GM21390 (cell line): ENCODE data around the gene COPZ2.
"Not testable (repeated sequence)": the region's sequence is repeated elsewhere in the genome, so short reads cannot be mapped to it uniquely, and the experiment has no call there.

Experiments used
- ATAC-seq: cut with Tn5 transposase; IDR thresholded peaks from one replicate; pipeline ENCODE4 v1.9.1; 2021; ENCODE audit not compliant: unreplicated experiment

Gene COPZ2

DNA sequence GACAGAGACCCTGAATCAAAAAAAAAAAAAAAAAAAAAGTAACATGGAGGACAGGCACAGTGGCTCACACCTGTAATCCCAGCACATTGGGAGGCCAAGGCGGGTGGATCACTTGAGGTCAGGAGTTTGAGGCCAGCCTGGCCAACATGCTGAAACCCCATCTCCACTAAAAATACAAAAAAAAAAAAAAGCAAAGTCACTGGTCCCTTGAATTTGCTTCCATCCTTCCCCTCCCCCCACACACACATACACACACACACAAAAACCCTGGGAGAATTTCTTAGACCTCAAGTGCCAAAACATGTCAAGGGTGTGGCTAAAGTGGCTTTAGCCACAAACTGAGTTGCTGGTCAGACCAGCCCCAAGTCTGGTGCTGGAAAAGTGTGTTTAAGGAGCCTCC lies 49.2 kb downstream of the COPZ2 start:
- not testable (repeated sequence) for ATAC-seq

DNA sequence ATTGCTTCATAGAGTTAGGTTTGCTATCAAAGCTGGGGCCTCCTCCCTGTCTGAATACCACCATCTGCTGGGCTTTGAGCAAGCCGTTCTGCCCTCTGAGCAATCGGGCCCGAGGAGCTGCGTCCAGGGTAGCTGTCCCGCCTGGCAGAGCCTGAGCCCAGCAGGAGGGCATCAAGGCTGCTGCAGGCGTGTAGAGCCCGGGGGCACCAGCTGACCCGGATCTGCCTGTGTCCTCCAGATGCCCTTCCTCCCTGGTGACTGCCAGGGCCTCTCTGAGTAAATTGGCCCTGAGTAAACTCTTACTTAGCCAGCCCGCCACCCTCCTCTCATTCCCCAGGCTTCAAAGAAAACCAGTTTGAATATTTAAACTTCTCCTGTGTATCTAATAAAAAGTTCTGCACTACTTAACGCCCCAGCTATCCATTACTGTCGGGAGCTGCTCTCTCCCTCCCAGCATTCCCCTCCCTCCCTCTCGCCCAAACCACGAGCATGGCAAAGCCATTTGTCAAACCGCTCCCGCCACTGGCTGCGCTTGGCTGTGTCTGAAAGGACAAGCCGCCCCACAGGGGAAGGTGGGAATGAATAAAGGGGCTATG lies 50.3 kb downstream of the COPZ2 start:
- no peak for ATAC-seq

DNA sequence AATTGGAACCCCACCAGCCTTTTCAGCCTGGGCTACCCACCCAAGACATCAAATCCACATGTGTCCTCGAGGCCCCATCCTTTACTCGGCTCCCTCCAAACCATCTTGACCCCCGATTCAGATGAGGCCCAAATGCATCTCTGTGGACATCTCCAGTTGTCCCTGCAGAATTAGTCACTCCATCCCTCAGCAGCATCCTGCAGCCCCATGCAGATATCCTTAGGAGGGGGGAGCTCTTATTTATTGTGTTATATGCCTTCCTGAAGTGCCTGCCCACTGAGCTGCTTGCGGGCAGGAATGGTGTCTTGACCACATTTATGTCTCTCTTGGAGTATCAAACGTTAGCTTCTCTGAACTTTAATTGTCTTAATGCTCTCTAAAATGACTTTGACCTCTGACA lies 51.1 kb downstream of the COPZ2 start:
- ATAC-seq, result no peak

DNA sequence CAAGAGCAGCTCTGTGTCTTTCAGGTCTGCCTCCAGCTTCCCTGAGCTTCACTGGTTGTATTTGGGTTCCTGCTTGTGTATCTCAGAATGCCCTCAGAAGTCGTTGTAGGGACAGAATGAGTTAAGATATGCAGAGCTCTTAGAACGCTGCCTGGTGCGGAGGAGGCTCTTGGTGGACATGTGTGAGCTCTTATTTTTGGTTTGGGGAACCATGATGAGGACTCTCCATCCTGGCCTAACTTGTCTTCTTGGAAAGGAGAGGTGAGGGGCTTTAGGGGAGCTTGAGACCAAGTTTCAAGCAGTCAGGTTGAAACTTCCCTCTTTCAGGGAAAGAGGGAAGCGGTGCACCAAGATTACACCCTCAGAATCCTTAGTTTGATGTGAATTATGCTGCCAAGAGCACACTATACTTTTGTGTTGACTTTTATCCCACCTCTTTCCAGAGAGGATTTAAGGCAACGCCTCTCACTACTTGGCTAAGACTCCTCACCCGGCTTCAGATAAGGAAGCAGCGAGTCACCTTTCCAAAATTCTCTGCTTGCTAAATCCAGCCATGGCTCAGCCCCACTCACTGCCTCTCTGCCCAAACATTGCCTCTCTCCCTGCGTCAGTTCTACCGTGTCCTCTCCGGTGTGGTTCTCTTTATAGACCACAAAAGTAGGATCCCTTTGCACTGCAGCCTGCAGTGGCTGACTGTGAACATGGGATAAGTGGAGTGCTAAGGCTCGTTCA lies 53.9 kb downstream of the COPZ2 start:
- no peak for ATAC-seq

DNA sequence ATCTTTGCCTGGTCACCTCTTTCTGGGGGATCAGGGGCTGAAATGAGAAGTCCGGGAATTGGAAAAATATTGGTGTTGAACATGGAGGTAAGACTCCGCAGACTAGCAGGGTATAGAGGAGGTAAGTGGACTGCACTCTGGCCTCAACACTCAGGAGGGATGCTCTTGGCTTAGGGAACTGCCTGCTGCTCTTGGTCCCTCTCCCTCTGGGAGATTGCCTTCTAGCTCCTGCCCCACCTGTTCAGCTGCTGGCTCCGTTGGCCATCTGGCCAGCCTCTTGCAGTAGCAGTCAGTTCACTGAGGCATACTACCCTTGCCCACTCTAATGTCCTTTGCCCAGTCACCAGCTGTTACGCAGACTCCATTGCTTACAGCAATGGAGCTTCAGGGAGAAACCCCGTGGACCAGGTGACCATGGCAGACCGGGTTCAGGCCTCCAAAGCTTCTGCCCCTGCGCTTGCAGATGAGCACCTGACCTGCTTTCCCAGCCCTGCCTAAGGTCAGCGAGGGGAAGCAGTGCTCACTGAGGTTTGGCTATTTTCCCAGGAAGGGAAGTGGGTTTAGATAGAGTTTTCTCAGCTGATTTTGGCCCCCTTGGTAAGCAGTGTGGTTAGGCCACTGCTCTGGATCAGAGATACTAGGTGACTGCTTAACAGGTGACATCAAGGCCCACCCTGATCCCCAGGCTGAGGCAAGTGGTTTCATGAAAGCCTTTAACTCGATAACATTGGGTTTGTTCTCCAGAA lies 54.8 kb downstream of the COPZ2 start:
- no peak for ATAC-seq

DNA sequence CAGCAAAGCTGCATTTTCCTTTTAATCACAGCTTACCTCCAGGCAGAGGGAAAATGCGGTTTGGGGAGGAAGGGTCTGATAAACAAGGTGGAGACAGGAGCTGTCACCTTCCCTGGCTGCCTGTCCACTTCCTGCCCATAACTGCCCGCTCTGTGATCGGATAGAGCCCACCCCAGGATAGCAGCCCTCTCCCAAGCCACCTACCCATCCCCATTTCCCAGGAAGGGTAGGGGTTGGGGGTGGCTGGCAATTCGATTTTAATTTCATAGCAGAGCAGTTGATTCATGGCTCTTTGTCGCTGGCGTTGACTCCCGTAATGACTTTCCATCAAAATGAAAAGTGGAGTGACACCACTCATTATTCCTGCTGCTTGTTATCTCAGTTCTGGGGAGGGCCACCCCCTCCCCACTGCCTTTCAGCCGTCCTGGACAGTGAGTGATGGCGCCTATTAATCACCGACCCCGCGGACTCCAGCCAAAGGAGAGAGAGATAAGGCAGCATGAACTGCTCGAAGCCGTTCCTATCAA lies 55.4 kb downstream of the COPZ2 start:
- ATAC-seq, result no peak

DNA sequence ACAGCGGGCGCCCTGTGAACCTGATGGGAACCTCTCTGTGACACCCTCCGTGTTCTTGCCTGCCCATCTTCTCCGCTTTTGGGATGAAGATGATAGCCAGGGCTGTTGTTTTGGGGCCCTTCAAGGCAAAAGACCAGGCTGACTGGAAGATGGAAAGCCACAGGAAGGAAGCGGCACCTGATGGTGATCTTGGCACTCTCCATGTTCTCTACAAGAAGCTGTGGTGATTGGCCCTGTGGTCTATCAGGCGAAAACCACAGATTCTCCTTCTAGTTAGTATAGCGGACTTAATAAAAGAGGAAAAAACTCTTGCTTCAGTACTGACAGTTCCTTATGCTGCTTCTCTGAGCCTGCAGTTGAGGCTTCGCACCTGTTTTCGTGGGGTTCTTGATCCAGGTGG lies 56.1 kb downstream of the COPZ2 start:
- ATAC-seq, result no peak

DNA sequence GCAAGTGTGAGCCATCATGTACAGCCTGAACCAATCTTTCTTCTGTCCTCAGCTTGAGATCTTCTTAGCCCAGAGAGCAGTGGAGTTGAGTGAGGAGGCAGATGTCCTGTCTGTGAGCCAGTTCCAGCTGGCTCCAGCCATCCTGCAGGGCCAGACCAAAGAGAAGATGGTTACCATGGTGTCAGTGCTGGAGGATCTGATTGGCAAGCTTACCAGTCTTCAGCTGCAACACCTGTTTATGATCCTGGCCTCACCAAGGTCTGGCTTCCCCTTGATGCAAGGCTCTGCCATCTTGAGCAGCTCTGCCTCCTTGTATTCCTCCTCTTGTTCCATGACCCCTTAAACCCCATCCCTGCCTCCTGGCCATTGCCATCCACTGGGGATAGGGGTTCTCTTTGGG lies 57.1 kb downstream of the COPZ2 start:
- ATAC-seq, result no peak

DNA sequence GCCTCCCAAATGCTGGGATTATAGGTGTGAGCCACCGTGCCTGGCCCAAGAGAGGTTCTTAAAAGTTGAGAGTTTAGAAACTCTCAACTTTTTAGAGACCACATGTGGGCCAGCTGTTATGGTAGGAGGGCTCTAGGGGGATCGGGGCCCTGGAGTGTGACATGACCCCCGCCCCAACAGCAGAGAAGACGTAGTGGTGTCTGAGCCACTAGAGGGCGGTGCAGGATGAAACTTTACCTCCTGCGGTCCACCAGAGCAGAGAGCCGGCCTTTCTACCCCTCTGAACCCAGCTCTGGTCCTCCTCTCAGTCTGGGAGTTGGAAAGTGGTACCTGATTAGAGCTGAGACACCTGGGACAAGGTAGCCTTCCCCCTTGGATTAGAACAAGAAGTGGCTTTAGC lies 59.3 kb downstream of the COPZ2 start:
- no peak for ATAC-seq
